Central memory CD8-positive, alpha-beta T cell (primary cell): ENCODE results near the gene SIL1.

ENCODE experiments used
- ATAC-seq: fragments of 150-1000 bp; cut with Tn5 transposase; replicated peaks from 2 replicates; pipeline ENCODE4 v1.10.0; 2022; ENCODE audit warnings: mild to moderate bottlenecking, moderate FRiP score, moderate number of reproducible peaks; ENCODE audit not compliant: poor library complexity, severe bottlenecking; ENCODE audit errors: extremely low read depth
- DNase-seq, 2 donors: peaks; one replicate each; pipeline ENCODE4 v3.0.0; 2021; ENCODE audit warnings: low spot score in 2 of 2
- H3K27ac Mint-ChIP-seq: one replicate; pipeline ENCODE4 v1.8.0; 2022; ENCODE audit warnings: low read depth, mild to moderate bottlenecking, moderate library complexity, mixed read lengths
- H3K27me3 Mint-ChIP-seq: one replicate; pipeline ENCODE4 v1.8.0; 2022; ENCODE audit warnings: mixed read lengths
- H3K36me3 Mint-ChIP-seq: one replicate; pipeline ENCODE4 v1.8.0; 2022; ENCODE audit warnings: mild to moderate bottlenecking, moderate library complexity, mixed read lengths; ENCODE audit not compliant: insufficient read depth
- H3K4me1 Mint-ChIP-seq: one replicate; pipeline ENCODE4 v1.8.0; 2022; ENCODE audit warnings: mixed read lengths
- H3K4me3 Mint-ChIP-seq: one replicate; pipeline ENCODE4 v1.8.0; 2022; ENCODE audit warnings: mild to moderate bottlenecking, moderate library complexity, mixed read lengths
- H3K9me3 Mint-ChIP-seq: one replicate; pipeline ENCODE4 v1.8.0; 2022; ENCODE audit warnings: mixed read lengths

SIL1 gene

DNA sequence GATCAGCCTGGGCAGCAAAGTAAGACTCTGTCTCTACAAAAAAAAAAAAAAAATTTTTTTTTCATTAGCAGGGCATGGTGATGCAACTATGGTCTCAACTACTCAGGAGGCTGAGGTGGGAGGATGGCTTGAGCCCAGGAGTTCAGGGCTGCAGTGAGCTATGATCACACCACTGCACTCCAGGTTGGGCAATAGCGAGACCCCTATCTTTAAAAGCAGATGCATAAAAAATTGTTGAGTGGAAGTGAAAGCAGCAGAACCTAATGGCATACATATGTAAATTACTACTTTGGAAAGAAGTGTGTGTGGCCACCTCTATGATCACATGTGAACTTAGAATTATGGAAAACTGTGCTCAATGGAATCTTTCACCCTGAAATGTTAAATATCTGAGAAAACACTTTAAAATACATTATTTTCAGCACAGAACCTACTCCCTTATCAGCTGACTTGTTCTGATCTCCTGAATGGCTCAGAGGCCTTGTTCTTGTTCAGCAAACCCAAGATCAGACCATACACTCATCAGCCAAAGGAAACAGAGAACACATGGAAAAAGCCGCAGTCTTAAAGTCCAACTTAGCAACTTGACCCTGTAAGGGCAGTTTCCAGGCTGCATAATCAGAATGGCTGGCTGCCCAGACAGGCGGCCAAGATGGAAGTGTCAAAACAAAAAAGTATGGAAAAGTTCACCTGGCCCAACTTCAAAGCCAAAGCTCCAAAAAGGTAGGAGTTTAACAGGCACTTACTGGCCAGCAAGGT lies 56.5 kb downstream of the SIL1 start:
- Mint-ChIP-seq H3K4me3 (no peak overlapping the region), H3K27me3 (no peaks in the 10 kb centered on the region), H3K9me3 (no peaks in the 10 kb centered on the region), H3K27ac (no peak overlapping the region), H3K36me3 (no peaks in the 10 kb centered on the region), H3K4me1 (peaks cover 12% of the 10 kb centered on the region)
- DNase-seq (no peak), ATAC-seq (no peak)

DNA sequence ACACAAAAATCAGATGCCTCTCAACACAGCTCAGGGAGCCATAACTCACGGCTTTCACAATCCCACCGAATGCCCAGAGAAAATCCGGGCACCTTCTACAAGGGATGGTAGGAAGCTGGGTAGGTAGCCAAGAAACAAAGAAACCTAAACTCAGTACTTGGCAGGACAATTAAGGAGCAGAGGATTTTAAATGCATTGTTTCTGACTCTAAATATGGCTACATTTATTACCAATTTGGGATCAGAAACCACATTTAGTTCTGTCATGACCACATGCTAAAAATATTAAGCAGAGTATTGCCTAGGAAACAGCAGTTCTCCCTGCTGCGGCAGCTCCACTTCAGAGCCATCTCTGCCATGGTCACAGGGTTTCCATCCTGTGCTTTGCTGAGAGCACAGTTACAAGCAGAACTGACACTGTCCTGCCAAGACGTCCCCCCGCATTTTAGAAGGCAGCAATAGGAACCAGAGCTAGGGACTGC lies 57.5 kb downstream of the SIL1 start:
- no peak overlapping the region for H3K27ac Mint-ChIP-seq
- ATAC-seq, result no peak
- H3K4me1 Mint-ChIP-seq, result peaks cover 12% of the 10 kb centered on the region
- no peak overlapping the region for H3K4me3 Mint-ChIP-seq
- no peaks in the 10 kb centered on the region for H3K36me3 Mint-ChIP-seq
- H3K9me3 Mint-ChIP-seq, result no peaks in the 10 kb centered on the region
- H3K27me3 Mint-ChIP-seq, result no peaks in the 10 kb centered on the region
- no peak for DNase-seq

DNA sequence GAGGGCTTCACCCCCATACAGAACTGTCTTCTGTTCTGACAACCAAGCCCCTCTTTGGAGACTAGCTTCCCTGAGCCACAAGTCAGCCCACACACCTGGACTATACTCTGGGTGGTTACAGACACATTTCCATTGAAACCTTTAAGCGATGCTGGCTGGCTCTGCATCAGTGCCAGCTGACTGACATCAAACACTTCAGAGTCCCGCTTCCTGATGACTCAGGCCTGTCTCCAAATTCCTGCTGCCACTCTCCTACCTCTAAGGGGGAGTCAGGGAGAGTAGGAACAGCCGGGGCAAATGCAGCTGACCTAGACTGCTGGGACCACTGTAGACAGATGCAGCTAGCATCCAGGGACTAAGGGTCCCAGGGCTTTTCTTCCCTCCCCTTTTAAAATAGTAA lies 59.4 kb downstream of the SIL1 start:
- DNase-seq (no peak), ATAC-seq (no peak)
- no peaks in the 10 kb centered on the region for H3K36me3 Mint-ChIP-seq
- no peak overlapping the region for H3K4me3 Mint-ChIP-seq
- no peaks in the 10 kb centered on the region for H3K9me3 Mint-ChIP-seq
- peaks cover 12% of the 10 kb centered on the region for H3K4me1 Mint-ChIP-seq
- no peak overlapping the region for H3K27ac Mint-ChIP-seq
- H3K27me3 Mint-ChIP-seq, result no peaks in the 10 kb centered on the region

DNA sequence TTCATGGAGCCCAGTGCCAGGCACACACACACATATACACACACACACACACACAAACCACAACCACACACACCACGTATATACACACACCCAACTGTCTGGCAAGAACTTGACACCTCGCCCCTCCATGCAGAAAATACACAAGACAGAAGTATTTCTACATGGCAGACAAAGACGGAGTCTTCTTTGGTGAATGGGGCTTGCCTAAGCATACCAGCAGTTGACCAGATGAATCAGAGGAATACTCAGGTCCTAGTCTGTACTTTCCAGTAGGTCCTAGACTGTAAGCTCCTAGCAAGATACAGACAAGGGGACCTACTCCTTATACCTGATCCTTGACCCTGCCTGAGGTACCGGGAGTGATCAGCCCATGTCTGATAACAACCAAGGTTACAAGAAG lies 60.1 kb downstream of the SIL1 start:
- Mint-ChIP-seq H3K27ac (no peak overlapping the region), H3K4me1 (peaks cover 12% of the 10 kb centered on the region), H3K36me3 (no peaks in the 10 kb centered on the region), H3K9me3 (no peaks in the 10 kb centered on the region), H3K27me3 (no peaks in the 10 kb centered on the region), H3K4me3 (no peak overlapping the region)
- DNase-seq, result no peak
- no peak for ATAC-seq

DNA sequence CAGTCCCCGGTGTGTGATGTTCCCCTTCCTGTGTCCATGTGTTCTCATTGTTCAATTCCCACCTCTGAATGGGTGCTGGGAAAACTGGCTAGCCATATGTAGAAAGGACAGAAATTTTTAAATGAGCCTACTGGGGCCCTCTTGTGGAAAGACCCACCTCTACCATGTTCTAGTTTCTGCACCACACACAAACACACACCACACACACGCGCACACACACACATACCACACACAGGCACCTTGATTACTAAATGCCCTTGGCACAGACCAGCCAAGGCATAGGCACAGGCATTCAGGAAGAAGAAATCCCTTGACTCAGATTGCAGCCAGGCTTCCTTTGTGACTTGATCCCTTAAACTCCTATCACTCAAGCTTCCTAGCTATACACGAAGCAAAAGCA lies 60.5 kb downstream of the SIL1 start:
- Mint-ChIP-seq H3K4me3 (no peak overlapping the region), H3K27ac (no peak overlapping the region), H3K36me3 (no peaks in the 10 kb centered on the region), H3K9me3 (no peaks in the 10 kb centered on the region), H3K27me3 (no peaks in the 10 kb centered on the region), H3K4me1 (peaks cover 12% of the 10 kb centered on the region)
- no peak for DNase-seq
- no peak for ATAC-seq

DNA sequence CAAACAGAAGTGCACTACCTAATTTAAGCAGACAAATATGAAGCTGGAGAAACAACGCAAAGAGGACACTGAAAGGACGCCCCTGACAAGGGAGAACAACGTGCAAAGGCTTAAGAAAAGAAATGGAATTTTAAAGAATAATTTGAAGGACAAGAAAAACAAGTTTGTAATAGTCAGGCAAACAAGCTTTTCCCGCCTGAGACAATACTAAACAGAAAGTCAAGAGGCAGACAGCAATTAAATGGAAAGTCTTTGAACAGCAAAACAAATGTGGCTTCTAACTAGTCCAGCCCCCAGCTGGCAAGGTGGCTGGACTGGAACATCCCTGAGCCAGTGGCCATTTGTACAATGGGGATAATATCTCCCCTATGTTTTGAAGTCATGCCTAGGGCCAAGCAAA lies 63.3 kb downstream of the SIL1 start:
- DNase-seq (no peak), ATAC-seq (no peak)
- no peaks in the 10 kb centered on the region for H3K9me3 Mint-ChIP-seq
- no peak overlapping the region for H3K4me3 Mint-ChIP-seq
- peaks cover 18% of the 10 kb centered on the region for H3K4me1 Mint-ChIP-seq
- H3K27me3 Mint-ChIP-seq, result no peaks in the 10 kb centered on the region
- no peak overlapping the region for H3K27ac Mint-ChIP-seq
- no peaks in the 10 kb centered on the region for H3K36me3 Mint-ChIP-seq

DNA sequence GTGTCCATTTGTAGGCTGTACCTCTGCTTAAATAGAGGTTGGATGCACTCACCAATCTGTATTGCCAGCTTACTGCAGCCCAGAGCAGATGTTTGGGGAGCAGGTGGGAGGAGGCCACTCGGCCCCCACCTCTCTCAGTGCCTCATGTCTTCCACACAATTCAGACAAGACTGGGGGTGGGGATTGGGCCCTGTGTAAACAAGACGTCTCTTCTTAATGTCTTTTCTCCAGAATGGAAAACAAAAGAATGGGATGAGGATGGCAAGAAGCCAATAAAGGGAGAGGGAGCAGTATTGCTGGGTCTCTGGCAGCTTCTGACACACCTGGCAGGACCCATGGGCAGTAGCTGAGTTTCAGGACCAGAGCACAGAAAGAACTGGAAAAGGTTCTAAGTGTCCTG lies 64.9 kb downstream of the SIL1 start:
- H3K36me3 Mint-ChIP-seq, result no peaks in the 10 kb centered on the region
- H3K4me3 Mint-ChIP-seq, result no peak overlapping the region
- ATAC-seq, result no peak
- no peak for DNase-seq
- no peak overlapping the region for H3K27ac Mint-ChIP-seq
- H3K4me1 Mint-ChIP-seq, result peaks cover 12% of the 10 kb centered on the region
- no peaks in the 10 kb centered on the region for H3K27me3 Mint-ChIP-seq
- no peaks in the 10 kb centered on the region for H3K9me3 Mint-ChIP-seq

DNA sequence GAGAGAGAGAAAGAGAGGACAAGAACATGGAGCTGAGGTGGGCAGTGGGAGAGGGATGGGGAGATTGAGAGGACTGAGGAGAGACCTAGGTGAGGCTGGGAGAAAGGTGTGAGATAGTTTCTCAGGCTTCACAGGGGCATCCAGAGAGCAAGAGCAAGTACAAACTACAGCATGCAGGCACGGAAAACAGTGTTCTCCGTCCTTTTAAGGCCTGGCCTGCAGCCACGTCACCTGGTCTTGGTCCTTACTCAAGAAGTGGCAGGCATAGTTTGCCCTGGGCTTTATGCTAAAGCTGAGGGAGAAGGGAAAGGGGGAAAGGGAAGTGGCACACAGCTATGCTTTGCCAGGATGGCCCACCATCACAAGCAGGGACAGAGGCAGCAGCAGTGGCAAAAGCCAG lies 65.7 kb downstream of the SIL1 start:
- Mint-ChIP-seq H3K27me3 (no peaks in the 10 kb centered on the region), H3K27ac (no peak overlapping the region), H3K36me3 (no peaks in the 10 kb centered on the region), H3K9me3 (no peaks in the 10 kb centered on the region), H3K4me1 (peaks cover 7% of the 10 kb centered on the region), H3K4me3 (no peak overlapping the region)
- DNase-seq, result no peak
- no peak for ATAC-seq

DNA sequence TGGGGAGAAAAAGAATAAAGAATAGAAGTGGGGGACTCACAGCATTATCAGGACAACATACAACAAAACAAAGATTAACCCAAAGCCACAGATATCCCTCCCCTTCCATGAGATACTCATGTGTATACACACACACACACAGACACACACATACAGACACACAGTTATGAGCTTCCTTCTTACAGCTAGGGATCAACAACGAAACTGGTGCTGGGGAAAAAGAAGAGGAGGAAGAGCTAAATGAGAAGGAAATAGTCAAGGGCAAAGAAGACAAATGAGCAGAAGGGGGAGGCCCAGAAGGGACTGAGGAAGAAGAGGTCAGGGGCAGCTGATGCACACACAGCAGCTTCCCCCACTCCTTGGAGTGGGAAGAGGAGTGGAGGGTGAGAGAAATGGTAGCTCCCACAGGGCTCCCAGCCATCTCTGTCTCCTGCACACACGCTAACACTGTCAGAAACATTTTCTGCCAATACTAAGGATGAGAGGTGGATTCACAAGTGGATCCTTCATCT lies 66.2 kb downstream of the SIL1 start:
- Mint-ChIP-seq H3K36me3 (no peaks in the 10 kb centered on the region), H3K4me1 (peaks cover 7% of the 10 kb centered on the region), H3K9me3 (no peaks in the 10 kb centered on the region), H3K27ac (no peak overlapping the region), H3K27me3 (no peaks in the 10 kb centered on the region), H3K4me3 (no peak overlapping the region)
- no peak for ATAC-seq
- no peak for DNase-seq

DNA sequence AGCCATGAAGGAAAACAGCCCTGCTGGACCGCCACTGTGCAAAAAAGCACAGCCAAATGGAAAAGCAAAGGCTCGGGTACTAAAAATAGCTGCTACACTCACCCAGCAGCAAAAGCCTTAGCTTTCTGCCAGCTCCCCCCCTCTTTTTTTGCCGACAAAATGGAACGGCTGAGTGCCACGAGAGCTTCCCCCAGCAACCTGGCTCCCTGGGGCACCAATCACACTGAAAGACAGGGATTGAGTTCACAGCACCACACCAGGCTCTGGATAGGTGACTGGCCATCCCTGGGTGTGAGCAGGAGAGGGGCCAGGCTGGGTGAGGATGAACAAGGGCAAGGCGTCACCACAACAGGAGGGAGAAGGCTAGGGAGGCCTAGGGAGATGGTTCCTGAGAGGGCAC lies 66.7 kb downstream of the SIL1 start:
- Mint-ChIP-seq H3K36me3 (peaks cover 1% of the 10 kb centered on the region), H3K9me3 (no peaks in the 10 kb centered on the region), H3K4me3 (no peak overlapping the region), H3K4me1 (peaks cover 7% of the 10 kb centered on the region), H3K27me3 (no peaks in the 10 kb centered on the region), H3K27ac (no peak overlapping the region)
- DNase-seq (no peak), ATAC-seq (no peak)

DNA sequence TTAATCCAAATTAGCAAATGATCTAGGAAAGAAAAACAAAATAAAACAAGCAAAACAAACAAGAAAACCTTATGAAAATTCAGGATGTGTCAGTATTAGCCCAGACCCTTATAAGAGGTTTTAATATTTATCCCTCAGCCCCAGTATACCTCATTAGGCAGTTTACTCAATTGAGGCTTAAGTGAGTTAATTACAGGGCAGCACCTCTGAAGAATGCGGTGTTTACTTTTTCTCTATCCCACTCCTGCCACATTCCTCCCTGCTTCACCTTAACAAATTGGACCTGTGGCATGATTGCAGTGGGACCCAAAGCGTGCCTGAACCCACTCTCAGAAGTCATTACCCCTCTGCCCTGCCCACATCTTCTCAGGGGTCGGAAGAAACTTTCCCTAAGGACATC lies 67.1 kb downstream of the SIL1 start:
- DNase-seq (no peak), ATAC-seq (no peak)
- H3K27me3 Mint-ChIP-seq, result no peaks in the 10 kb centered on the region
- H3K4me3 Mint-ChIP-seq, result no peak overlapping the region
- no peaks in the 10 kb centered on the region for H3K9me3 Mint-ChIP-seq
- peaks cover 7% of the 10 kb centered on the region for H3K4me1 Mint-ChIP-seq
- no peak overlapping the region for H3K27ac Mint-ChIP-seq
- peaks cover 1% of the 10 kb centered on the region for H3K36me3 Mint-ChIP-seq

DNA sequence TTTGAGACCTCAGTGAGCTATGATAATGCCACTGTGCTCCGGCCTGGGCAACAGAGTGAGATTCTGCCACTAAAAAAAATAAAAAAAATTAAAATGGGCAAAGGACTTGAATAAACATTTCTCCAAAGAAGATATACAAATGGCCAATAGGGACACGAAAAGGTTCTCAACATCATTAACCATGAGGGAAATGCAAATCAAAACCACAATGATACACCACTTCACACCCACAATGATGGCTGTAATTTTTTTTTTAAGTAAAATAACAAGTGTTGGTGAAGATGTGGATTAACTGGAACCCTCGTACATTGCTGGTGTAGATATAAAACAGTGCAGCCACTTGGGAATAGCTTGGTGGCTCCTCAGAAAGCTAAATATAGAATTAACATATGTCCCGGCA lies 68.0 kb downstream of the SIL1 start:
- Mint-ChIP-seq H3K9me3 (no peaks in the 10 kb centered on the region), H3K36me3 (peaks cover 1% of the 10 kb centered on the region), H3K27ac (no peak overlapping the region), H3K27me3 (no peaks in the 10 kb centered on the region), H3K4me3 (no peak overlapping the region), H3K4me1 (peaks cover 7% of the 10 kb centered on the region)
- no peak for ATAC-seq
- DNase-seq, result no peak

DNA sequence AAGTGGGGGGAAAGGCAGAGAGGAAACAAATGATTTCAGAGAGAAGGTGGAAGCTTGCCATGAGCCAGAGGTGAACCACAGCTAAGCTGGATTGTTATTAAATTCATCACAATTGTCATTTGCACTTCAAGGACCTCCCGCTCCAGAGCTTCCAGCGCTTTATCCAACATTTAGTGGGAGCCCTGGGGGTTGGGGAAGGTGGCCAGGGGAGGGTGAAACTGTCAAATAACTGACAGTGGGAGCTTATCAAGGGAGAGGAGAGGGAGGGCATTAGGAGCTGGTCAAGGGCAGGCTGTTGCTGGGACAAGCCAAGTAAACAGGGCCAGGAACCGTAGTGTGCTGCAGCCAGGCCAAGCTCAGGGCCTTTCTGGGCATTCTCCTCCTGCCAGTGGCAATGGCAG lies 71.5 kb downstream of the SIL1 start:
- DNase-seq (no peak), ATAC-seq (no peak)
- no peaks in the 10 kb centered on the region for H3K27me3 Mint-ChIP-seq
- no peak overlapping the region for H3K27ac Mint-ChIP-seq
- no peaks in the 10 kb centered on the region for H3K9me3 Mint-ChIP-seq
- H3K4me1 Mint-ChIP-seq, result peaks cover under 1% of the 10 kb centered on the region
- peaks cover 4% of the 10 kb centered on the region for H3K36me3 Mint-ChIP-seq
- no peak overlapping the region for H3K4me3 Mint-ChIP-seq
